B cell (primary cell): ENCODE data around the gene B3GLCT.

Source experiments
- CTCF ChIP-seq: fragments of 200-600 bp; IDR thresholded peaks from one replicate; pipeline ENCODE4 v1.8.0; 2022; ENCODE audit warnings: antibody characterized with exemption, mild to moderate bottlenecking
- EZH2 ChIP-seq: IDR thresholded peaks from 2 replicates; pipeline ENCODE4 v1.6.1; 2012; ENCODE audit warnings: borderline replicate concordance, low read depth, mild to moderate bottlenecking, moderate library complexity, low read length; ENCODE audit not compliant: insufficient read depth, poor library complexity, severe bottlenecking

- TF ChIP-seq CTCF = no peak
- no peak for TF ChIP-seq EZH2
Observed at GRCh38 chr13:31179754-31180153, 20.0 kb upstream of the B3GLCT start.
